Stimulated activated CD8-positive, alpha-beta memory T cell treated with anti-CD3 and anti-CD28 coated beads, Interleukin-15, amount 100 ng/mL, for 4 hours (primary cell): ENCODE measurements around the gene RAB11B.
A peak's percentile ranks its signal among the peaks of the same experiment; 100 is the strongest.
"Not testable (repeated sequence)": the region's sequence is repeated elsewhere in the genome, so short reads cannot be mapped to it uniquely, and the experiment has no call there.

ENCODE experiments used
- DNase-seq, 2 donors: peaks; one replicate each; pipeline ENCODE4 v3.0.0-alpha.2; 2020; ENCODE audit warnings: low read depth in 2 of 2

The RAB11B gene

GRCh38 chr19:8370176-8371010 is 19.8 kb upstream of the RAB11B start:
- DNase-seq = no peak

- DNase-seq = no peak
Observed at GRCh38 chr19:8371011-8371804, 19.0 kb upstream of the RAB11B start.

DNA sequence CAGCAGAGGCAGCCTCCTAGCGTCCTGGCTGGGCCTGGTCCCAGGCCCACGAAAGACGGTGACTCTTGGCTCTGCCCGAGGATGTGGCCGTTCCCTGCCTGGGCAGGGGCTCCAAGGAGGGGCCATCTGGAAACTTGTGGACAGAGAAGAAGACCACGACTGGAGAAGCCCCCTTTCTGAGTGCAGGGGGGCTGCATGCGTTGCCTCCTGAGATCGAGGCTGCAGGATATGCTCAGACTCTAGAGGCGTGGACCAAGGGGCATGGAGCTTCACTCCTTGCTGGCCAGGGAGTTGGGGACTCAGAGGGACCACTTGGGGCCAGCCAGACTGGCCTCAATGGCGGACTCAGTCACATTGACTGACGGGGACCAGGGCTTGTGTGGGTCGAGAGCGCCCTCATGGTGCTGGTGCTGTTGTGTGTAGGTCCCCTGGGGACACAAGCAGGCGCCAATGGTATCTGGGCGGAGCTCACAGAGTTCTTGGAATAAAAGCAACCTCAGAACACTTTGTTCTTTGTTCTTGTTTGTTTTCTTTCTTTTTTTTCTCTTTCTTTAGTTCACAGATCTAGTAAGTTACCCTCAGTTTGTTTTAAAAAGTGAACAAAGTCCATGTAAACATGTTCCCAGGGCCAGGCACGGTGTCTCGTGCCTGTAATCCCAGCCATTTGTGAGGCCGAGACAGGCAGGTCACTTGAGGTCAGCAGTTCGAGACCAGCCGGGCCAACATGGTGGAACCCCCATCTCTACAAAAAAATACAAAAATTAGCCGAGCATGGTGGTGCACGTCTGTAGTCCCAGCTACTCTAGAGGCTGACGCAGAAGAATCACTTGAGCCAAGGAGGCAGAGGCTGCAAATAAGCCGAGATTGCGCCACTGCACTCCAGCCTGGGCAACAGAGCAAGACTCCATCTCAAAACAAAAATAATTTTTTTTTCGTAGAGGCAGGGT is 16.0 kb upstream of the RAB11B start:
- DNase-seq = no peak

DNA sequence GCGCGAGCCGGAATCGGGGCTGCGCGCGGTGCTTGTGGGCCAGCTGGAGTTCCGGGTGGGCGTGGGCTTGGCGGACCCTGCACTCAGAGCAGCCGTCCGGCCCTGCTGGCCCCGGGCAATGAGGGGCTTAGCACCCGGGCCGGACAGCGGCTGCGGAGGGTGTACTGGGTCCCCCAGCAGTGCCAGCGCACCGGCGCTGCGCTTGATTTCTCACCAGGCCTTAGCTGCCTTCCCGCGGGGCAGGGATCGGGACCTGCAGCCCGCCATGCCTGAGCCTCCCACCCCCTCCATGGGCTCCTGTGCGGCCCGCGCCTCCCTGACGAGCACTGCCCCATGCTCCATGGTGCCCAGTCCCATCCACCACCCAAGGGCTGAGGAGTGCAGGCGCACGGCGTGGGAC is 14.4 kb upstream of the RAB11B start:
- DNase-seq = not testable (repeated sequence)

DNA sequence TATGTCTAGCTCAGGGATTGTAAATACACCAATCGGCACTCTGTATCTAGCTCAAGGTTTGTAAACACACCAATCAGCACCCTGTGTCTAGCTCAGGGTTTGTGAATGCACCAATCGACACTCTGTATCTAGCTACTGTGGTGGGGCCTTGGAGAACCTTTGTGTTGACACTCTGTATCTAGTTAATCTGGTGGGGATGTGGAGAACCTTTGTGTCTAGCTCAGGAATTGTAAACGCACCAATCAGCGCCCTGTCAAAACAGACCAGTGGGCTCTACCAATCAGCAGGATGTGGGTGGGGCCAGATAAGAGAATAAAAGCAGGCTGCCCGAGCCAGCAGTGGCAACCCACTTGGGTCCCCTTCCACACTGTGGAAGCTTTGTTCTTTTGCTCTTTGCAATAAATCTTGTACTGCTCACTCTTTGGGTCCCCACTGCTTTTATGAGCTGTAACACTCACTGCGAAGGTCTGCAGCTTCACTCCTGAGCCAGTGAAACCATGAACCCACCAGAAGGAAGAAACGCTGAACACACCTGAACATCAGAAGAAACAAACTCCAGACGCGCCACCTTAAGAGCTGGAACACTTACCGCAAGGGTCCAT is 13.7 kb upstream of the RAB11B start:
- DNase-seq = not testable (repeated sequence)

DNA sequence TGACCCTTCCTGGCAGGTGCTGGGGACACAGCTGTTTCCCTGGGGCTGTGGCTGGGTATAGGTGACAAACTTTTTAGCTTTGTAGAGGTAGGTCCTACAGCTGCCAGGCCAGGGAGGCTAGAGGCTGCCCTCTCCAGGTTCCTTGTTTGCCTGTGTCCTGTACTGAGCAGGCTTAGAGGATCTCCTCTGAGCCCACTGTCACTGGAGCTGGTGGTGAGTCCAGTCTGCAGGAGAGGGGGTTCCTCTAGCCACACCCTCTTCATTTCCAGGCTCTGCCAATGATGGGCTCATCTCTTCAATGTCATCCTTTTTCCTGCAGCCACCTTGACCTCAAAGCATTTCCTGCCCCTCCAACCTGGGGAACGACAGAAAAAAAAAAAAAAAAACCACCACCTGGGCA is 12.6 kb upstream of the RAB11B start:
- no peak for DNase-seq

DNA sequence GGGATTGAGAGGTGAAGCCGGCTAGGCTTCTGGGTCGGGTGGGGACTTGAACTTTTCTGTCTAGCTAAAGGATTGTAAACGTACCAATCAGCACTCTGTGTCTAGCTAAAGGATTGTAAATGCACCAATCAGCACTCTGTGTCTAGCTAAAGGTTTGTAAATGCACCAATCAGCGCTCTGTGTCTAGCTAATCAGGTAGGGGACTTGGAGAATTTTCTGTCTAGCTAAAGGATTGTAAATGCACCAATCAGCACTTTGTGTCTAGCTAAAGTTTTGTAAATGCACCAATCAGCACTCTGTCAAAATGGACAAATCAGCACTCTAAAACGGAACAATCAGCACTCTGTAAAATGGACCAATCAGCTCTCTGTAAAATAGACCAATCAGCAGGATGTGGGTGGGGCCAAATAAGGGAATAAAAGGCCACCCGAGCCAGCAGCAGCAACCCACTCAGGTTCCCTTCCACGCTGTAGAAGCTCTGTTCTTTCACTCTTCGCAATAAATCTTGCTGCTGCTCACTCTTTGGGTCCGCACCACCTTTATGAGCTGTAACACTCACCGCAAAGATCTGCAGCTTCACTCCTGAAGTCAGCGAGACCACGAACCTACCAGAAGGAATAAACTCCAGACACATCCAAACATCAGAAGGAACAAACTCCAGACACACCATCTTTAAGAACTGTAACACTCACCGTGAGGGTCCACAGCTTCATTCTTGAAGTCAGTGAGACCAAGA is 10.8 kb upstream of the RAB11B start:
- DNase-seq = not testable (repeated sequence)

DNA sequence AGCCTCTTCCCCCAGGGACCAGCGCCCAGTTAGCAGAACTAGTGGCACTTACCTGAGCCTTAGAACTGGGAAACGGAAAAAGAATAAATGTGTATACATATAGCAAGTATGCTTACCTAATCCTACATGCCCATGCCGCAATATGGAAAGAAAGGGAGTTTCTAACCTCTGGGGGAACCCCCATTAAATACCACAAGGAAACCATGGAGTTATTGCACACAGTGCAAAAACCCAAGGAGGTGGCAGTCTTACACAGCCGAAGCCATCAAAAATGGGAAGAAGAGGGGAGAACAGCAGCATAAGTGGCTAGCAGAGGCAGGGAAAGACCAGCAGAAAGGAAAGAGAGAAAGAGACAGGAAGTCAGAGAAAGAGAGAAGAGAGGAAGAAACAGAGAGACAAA is 5.6 kb upstream of the RAB11B start:
- not testable (repeated sequence) for DNase-seq

DNA sequence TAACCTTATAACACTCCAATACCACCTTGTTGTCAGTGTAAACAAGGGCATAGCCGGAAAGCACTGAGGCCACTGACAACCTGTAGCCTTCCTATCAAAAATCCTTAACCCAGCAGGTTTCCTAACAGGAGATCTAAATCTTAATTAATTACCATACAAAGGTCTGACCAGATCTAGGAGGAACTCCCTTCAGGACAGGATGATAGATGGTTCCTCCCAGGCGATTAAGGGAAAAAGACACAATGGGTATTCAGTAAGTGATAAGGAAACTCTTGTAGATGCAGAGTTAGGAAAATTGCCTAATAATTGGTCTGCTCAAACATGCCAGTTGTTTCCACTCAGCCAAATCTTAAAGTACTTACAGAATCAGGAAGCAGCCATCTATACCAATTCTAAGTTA is 5.1 kb upstream of the RAB11B start:
- DNase-seq = not testable (repeated sequence)

DNA sequence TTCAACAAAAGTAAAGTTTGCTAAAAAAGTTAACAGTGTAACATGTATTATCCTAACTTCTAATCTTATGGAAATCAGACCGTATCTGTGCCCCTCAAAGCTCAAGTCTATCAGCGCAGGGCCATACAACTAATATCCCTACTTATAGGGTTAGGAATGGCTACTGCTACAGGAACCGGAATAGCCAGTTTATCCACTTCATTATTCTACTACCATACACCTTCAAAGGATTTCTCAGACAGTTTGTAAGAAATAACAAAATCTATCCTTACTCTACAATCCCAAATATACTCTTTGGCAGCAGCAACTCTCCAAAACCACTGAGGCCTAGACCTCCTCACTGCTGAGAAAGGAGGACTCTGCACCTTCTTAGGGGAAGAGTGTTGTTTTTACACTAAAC is 4.6 kb upstream of the RAB11B start:
- not testable (repeated sequence) for DNase-seq

DNA sequence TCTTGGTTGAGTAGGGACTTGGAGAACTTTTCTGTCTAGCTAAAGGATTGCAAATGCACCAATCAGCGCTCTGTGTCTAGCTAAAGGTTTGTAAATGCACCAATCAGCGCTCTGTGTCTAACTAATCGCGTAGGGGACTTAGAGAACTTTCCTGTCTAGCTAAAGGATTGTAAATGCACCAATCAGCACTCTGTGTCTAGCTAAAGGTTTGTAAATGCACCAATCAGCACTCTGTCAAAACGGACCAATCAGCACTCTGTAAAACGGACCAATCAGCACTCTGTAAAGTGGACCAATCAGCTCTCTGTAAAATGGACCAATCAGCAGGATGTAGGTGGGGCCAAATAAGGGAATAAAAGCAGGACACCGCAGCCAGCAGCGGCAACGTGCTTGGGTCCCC is 3.7 kb upstream of the RAB11B start:
- not testable (repeated sequence) for DNase-seq

GRCh38 chr19:8386990-8387389 is 3.2 kb upstream of the RAB11B start:
- DNase-seq = no peak

- DNase-seq = no peak
Observed at GRCh38 chr19:8387688-8388611, 2.2 kb upstream of the RAB11B start.

- DNase-seq = no peak
Observed at GRCh38 chr19:8388612-8388958, 1.6 kb upstream of the RAB11B start.

GRCh38 chr19:8390617-8390981 is 439 bp downstream of the RAB11B start:
- peak; percentile 74 to 78 for DNase-seq

DNA sequence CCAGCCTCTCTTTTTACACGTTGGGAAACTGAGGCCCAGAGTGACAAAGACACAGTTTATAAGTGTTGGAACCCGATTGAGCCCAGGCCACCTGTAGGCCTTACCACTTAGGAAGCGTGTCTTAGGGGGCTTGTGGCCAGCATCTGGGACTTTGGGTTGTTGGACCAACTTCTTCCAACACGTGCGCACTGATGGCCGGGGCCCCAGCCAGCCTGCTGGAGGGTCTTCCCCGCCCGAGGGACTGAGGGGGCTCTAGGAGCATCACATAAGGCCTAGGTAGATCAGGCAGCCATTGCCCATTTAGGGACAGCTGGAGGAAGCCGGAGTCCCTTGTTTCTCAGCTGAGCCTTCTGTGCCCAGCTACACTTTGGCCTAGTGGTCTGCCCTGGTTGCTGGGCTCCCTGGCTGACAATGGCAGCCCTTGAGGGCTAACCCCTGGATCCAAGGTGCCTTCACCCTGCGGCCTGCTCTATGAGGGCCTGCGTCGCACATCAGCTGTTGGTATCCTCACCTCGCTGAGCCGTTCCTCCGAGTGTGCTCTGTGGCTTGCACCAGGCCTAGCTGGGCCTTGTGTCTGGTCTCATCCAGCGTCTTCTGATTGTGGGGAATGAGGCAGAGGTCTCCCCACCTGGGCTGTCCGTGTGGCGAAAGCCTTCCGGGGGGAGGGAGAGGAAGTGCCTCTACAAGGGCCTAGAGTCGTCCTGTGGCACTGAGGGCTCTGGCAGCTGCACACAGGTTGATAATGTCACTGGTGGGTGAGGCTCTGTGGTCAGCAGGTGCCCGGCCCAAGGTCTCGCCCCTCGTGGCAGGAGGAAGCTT is 1.2 kb downstream of the RAB11B start:
- DNase-seq = no peak

DNA sequence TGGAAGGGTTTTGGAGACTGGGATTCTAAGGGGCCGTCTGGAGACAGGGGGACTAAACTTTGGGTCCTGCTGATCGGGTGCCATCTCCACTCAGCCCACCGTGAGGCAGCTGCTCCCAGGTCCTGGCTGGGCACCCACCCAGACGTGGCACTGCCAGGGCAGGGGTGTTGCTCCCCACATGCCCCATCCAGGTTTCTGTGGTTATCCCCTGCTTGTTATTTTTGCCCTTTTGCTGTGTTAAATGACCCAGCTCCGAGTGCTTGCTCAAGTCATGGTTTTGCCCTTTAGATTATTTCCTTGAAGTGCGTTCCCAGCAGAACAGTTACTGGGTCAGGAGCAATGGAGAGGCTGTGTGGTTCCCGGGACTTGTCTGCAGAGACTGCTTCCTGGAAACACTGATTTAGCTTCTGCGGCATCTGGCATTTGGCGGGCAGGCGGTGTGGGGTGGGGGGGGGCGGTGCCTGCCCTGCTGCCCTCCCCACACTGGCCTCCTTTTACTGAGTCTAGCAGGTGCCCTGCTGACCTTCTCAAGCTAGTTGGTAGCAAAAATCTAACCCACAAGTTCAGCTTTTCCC is 1.9 kb downstream of the RAB11B start:
- no peak for DNase-seq

GRCh38 chr19:8393192-8393870 is 3.2 kb downstream of the RAB11B start:
- no peak for DNase-seq
